Astrocyte of the cerebellum (primary cell): Measurements from ENCODE around the gene HS6ST2.

ENCODE experiments used
- DNase-seq: peaks from one replicate; pipeline ENCODE4 v3.0.0-alpha.2; 2011; ENCODE audit warnings: low read depth
- H3K4me3 ChIP-seq: 2 replicates; pipeline ENCODE4 v1.5.1; 2011; ENCODE audit warnings: mild to moderate bottlenecking, low read depth, low read length, moderate library complexity
- in situ Hi-C: cut with HindIII; loops from 2 replicates; pipeline ENCODE4 v1.10.0; 2017; ENCODE audit warnings: low sequenced_read_pairs
- TF ChIP-seq, protein P1 (sequence below): IDR thresholded peaks from 2 replicates; pipeline ENCODE4 v1.5.1; 2012; ENCODE audit warnings: low read length, low read depth, moderate library complexity, mild to moderate bottlenecking; ENCODE audit errors: missing control alignments

HS6ST2 gene

DNA sequence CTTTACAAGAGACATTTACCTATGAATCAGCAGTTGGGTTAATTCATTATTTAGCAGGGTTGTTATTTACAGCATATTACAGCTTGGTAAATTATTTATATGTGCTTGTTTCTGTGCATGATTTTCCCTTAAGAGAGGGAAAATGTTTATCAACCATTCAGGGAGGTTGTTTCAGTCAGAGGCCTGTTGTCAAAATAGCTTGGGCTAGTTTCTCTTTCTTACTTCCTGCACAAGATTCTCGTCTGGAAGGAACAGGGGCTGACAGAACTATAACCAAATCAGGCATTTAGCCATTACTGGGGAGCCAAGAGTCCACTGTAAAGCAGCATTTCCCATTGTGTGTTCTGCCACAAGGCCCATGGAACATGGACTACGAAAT is 135.8 kb downstream of the HS6ST2 start:
- no peak for DNase-seq
- H3K4me3 ChIP-seq: no peak overlapping the region
- TF ChIP-seq, protein P1, sequence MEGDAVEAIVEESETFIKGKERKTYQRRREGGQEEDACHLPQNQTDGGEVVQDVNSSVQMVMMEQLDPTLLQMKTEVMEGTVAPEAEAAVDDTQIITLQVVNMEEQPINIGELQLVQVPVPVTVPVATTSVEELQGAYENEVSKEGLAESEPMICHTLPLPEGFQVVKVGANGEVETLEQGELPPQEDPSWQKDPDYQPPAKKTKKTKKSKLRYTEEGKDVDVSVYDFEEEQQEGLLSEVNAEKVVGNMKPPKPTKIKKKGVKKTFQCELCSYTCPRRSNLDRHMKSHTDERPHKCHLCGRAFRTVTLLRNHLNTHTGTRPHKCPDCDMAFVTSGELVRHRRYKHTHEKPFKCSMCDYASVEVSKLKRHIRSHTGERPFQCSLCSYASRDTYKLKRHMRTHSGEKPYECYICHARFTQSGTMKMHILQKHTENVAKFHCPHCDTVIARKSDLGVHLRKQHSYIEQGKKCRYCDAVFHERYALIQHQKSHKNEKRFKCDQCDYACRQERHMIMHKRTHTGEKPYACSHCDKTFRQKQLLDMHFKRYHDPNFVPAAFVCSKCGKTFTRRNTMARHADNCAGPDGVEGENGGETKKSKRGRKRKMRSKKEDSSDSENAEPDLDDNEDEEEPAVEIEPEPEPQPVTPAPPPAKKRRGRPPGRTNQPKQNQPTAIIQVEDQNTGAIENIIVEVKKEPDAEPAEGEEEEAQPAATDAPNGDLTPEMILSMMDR: no peak
- in situ Hi-C loops: no loop called here

DNA sequence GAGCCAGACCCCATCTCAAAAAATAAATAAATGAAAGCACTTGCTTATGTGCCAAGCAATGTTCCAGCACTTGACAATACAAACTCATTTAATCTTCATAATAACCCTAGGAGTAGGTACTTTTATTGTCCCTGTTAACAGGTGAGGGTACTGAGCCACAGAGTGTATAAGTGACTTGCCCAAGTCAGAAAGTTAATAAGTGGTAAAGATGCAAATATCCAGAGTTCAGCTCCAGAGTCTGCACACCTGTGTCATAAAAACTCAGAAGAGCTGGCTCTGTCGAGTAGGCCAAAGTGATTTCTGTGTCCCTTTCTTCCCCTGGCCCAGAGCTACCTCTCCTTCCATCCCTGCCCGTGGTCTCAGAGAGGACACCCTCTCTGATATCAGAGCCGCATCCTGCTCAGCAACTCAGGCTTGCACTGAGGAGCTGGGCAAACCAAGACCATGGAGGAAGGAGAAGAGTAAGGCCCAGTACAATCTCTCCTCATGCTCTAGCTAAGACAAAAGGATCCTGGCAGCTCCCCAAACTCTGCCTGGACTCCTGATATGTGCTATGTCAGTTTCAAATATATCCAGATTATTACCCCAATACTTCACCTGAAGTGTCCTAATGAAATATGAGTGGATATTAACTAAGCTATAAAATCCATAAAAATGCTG is 136.3 kb downstream of the HS6ST2 start:
- no peak overlapping the region for H3K4me3 ChIP-seq
- no peak for DNase-seq
- TF ChIP-seq, protein P1: no peak
- in situ Hi-C loops: no loop called here

DNA sequence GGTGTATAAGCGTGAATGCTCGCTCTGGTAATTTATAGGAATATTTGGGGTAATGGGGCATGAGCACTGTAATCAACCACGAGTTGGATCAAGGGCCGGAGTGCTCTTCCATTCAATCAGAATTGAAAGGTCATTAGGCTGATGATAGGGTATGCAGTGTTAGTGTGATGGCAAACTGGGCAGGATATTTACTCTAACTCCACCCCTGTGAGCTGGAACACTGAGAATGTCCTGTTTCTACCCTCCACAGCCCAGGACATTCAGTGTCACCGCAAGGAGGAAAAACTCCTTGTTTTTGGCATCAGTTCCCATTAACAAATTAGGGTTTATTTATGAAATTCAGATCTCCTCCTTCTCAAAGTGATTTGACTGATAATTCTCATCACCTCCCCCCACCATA is 137.8 kb downstream of the HS6ST2 start:
- in situ Hi-C loops: no loop called here
- TF ChIP-seq, protein P1: no peak
- no peak overlapping the region for H3K4me3 ChIP-seq

DNA sequence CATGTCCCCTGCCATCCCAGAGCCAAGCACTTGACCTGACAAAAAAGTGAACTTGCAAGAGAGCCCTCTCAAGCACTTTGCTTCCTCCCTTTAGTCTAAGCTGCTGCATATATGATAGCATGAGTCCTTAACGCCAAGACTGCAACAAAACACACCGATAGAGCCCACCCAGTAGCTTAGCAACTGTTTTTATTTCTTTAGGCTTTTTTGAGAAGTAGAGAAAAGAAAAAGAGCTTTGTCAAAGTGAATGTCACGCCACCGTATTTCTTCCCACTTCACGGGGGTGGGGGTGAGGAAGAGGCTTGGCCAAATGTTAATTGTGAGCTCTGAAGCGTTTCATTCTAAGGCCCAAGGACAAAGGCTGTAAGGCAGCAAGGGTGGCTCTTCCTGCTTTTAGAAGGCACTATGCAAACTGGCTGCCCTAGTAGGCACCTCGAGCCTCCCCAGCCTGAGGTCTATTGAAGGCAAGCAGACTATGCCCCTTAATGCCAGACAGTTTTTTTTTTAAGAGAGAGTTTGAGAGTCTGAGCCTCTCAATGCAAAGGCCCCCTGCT is 138.6 kb downstream of the HS6ST2 start:
- in situ Hi-C loops: no loop called here
- TF ChIP-seq, protein P1: no peak
- no peak overlapping the region for H3K4me3 ChIP-seq
- no peak for DNase-seq

More for the DNA sequence above, 137.8 kb downstream of the HS6ST2 start:
- DNase-seq: no peak

DNA sequence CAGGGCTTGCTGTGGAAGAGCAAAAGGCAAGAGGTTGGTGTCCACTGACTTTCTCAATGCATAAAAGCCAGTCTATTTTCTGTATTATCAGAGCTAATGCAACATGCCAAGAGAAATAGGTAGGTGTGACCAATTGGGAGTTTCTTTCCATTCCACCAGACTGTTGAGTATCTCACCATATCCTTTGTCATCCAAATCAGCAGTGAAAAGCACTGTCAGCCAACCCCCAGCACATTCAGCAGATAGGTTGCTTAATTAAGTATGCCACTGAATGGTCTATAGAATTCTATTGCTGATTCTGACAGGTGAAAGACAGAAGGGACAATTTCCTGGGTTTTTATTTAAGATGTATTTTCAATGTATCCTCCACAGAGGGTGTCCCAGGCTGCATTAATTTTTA is 139.8 kb downstream of the HS6ST2 start:
- in situ Hi-C loops: no loop called here
- no peak overlapping the region for H3K4me3 ChIP-seq
- no peak for DNase-seq
- TF ChIP-seq, protein P1: no peak

DNA sequence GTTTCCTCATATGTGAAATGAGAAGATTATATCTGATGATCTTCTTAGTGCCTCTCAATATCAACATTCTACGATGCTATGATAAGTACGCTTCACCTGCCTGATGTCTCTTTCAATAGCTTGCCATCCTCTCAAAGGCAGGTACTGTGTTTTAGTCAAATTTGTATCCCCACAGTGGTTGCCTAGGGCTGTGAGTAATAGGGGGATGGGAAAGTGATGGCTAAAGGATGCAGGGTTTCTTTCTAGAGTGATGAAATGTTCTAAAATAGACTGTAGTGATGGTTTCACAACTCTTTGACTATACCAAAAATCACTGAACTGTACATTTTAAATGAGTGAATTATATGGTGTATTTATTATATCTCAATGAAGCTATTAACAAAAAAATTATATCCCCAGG is 142.8 kb downstream of the HS6ST2 start:
- DNase-seq: no peak
- H3K4me3 ChIP-seq: no peak overlapping the region
- in situ Hi-C loops: no loop called here
- TF ChIP-seq, protein P1: no peak
